ENCODE measurements around the gene PDE4A. TPM values are rescaled to one million over a fixed set of nuclear protein-coding genes. Genes with fewer than 3 reads are reported as not detected.

The PDE4A gene
- total and polyA plus RNA-seq, 2 of the 13 experiments (the other 11 are each of a cell fraction or from before 2014, with no cell fraction given): 1.1 to 4.1 TPM

DNA sequence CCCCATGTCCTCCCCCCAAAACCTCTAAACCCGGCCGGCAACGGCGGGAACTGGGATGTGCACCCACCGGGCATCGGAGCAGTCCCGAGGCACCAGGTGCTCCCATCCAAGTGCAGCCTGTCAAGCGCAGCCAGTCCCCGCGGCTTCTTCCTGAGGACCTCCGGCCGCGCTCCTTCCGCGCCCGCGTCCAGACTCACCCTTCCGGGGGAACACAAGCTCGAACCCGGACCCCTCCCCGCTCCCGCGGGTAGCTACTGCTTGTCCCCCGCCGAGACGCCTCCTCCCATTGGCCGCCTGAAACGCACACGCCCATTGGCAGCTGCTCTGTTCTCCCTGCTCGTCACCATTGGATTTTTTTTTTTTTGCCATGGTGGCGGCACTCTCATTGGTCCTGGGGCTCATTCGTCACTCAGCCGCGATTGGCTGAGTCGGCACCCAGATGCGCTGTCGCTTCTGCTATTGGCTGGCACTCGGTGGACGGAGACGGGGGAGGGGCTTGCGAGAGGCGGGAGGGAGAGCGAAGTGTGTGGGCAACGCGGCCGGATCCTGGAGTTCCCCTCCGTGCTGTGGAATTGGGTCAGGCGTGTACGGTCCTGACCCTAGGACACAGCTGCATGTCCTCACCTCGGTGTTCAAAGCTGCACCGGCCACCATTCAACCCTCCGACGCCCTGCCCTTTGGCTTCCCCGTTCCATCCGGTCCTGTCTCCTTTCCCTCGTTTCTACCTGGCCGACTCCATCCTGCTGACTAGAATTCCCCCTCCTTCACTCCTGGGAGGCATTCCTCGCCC, 39.8 kb upstream of the PDE4A start, which contains the start of gene TYK2 (continued):
- TF ChIP-seq, protein P1, sequence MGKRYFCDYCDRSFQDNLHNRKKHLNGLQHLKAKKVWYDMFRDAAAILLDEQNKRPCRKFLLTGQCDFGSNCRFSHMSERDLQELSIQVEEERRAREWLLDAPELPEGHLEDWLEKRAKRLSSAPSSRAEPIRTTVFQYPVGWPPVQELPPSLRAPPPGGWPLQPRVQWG (CRISPR knock-in tag; IDR thresholded peaks at IDR 0.05; ENCODE audit: borderline replicate concordance, low read depth): no peak
- TF ChIP-seq ZNF7 (CRISPR knock-in tag; IDR thresholded peaks at IDR 0.05) (no peak), ZNF577 (CRISPR knock-in tag; IDR thresholded peaks at IDR 0.05; ENCODE audit: borderline replicate concordance, low read depth) (no peak), ZNF383 (CRISPR knock-in tag; IDR thresholded peaks at IDR 0.05; ENCODE audit: borderline replicate concordance) (no peak), ADNP (CRISPR knock-in tag; IDR thresholded peaks at IDR 0.05) (no peak), KLF9 (CRISPR knock-in tag; IDR thresholded peaks at IDR 0.05; ENCODE audit: low read depth) (0 out of 2 replicates have a peak, but pooled peaks have one; percentile 27), ZNF839 (CRISPR knock-in tag; IDR thresholded peaks at IDR 0.05; ENCODE audit: borderline replicate concordance) (no peak), ZNF337 (CRISPR knock-in tag; IDR thresholded peaks at IDR 0.05; ENCODE audit: borderline replicate concordance, low read depth) (no peak), NCOA5 (CRISPR knock-in tag; IDR thresholded peaks at IDR 0.05) (no peak), THAP11 (CRISPR knock-in tag; IDR thresholded peaks at IDR 0.05) (peak; percentile 85), ZNF569 (CRISPR knock-in tag; IDR thresholded peaks at IDR 0.05; ENCODE audit: borderline replicate concordance) (no peak), MZF1 (CRISPR knock-in tag; IDR thresholded peaks at IDR 0.05; ENCODE audit: borderline replicate concordance) (no peak), RBM39 (IDR thresholded peaks at IDR 0.05; ENCODE audit: low read depth, low read length, poor library complexity, severe bottlenecking) (peak; percentile 90), MED1 (CRISPR knock-in tag; IDR thresholded peaks at IDR 0.05) (peak; percentile 74), ZBTB42 (CRISPR knock-in tag; IDR thresholded peaks at IDR 0.05) (0 out of 2 replicates have a peak, but pooled peaks have one; percentile 37), DR1 (CRISPR knock-in tag; IDR thresholded peaks at IDR 0.05) (peak; percentile 4; the same call in 1 of the 2 replicates), U2AF2 (IDR thresholded peaks at IDR 0.05; ENCODE audit: low read depth, low read length) (no peak), SMAD1 (CRISPR knock-in tag; IDR thresholded peaks at IDR 0.05; ENCODE audit: borderline replicate concordance, low read depth) (no peak), ZNF782 (CRISPR knock-in tag; IDR thresholded peaks at IDR 0.05; ENCODE audit: borderline replicate concordance) (no peak)
- TF ChIP-seq, protein P2, sequence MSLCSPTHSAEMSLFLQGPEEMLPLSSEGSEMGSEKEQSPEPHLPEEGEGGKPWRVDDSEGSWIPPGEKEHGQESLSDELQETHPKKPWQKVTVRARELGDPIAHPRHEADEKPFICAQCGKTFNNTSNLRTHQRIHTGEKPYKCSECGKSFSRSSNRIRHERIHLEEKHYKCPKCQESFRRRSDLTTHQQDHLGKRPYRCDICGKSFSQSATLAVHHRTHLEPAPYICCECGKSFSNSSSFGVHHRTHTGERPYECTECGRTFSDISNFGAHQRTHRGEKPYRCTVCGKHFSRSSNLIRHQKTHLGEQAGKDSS (CRISPR knock-in tag; IDR thresholded peaks at IDR 0.05; ENCODE audit: borderline replicate concordance, low read depth): 0 out of 2 replicates have a peak, but pooled peaks have one; percentile 30
- TF ChIP-seq, protein P3, sequence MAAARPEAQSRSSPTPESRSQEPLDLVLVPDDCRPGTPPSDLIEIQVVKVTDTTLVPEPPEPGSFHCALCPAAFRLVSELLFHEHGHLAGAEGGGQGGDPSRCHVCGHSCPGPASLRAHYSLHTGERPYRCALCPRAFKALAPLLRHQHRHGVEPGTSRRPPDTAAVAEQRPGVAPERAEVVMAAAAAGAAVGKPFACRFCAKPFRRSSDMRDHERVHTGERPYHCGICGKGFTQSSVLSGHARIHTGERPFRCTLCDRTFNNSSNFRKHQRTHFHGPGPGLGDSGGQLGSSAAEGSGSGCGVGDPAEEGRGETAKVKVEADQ (CRISPR knock-in tag; IDR thresholded peaks at IDR 0.05; ENCODE audit: borderline replicate concordance): peak; percentile 38; the same call in 1 of the 2 replicates
- TF ChIP-seq, protein P4, sequence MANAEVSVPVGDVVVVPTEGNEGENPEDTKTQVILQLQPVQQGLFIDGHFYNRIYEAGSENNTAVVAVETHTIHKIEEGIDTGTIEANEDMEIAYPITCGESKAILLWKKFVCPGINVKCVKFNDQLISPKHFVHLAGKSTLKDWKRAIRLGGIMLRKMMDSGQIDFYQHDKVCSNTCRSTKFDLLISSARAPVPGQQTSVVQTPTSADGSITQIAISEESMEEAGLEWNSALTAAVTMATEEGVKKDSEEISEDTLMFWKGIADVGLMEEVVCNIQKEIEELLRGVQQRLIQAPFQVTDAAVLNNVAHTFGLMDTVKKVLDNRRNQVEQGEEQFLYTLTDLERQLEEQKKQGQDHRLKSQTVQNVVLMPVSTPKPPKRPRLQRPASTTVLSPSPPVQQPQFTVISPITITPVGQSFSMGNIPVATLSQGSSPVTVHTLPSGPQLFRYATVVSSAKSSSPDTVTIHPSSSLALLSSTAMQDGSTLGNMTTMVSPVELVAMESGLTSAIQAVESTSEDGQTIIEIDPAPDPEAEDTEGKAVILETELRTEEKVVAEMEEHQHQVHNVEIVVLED (CRISPR knock-in tag; IDR thresholded peaks at IDR 0.05; ENCODE audit: borderline replicate concordance): peak; percentile 38
